T47D (cell line): Measurements from ENCODE around the gene CARS2.
"Not testable (repeated sequence)": the region's sequence is repeated elsewhere in the genome, so short reads cannot be mapped to it uniquely, and the experiment has no call there.

Source experiments
- DNase-seq, 2 experiments: peaks; one replicate each; pipeline versions ENCODE4 v3.0.0 to v3.0.0-alpha.2; 2011 to 2012; ENCODE audit warnings: low read depth in 1 of 2, low spot score in 1 of 2
- JUND ChIP-seq: IDR thresholded peaks from 2 replicates; pipeline ENCODE4 v1.6.1; 2012; ENCODE audit warnings: low read depth
- in situ Hi-C: cut with HindIII; loops from 2 replicates; pipeline ENCODE4 v1.10.0; 2016; ENCODE audit warnings: low sequenced_read_pairs, low pct_unique_long_range_greater_than_20kb

The CARS2 gene

GRCh38 chr13:110705826-110706569, at the start of gene CARS2:
Gene CARS2 (minus strand): TSS chr13:110706116. CDS start chr13:110706093, 23 bp downstream.
- TF ChIP-seq JUND: no peak
- in situ Hi-C loops: no loop called here
- DNase-seq: peak; percentile 85 to 98

GRCh38 chr13:110748271-110748670, 42.4 kb upstream of the CARS2 start:
- in situ Hi-C loops: no loop called here
- no peak for DNase-seq
- TF ChIP-seq JUND: no peak

- no peak for DNase-seq
- in situ Hi-C loops: no loop called here
- TF ChIP-seq JUND: no peak
Observed at GRCh38 chr13:110746438-110746837, 40.5 kb upstream of the CARS2 start.

- TF ChIP-seq JUND: no peak
- DNase-seq: no peak
- in situ Hi-C loops: no loop called here
Observed at GRCh38 chr13:110743687-110744086, 37.8 kb upstream of the CARS2 start.

GRCh38 chr13:110737555-110737954, 31.6 kb upstream of the CARS2 start:
- TF ChIP-seq JUND: no peak
- in situ Hi-C loops: no loop called here
- no peak for DNase-seq

- in situ Hi-C loops: no loop called here
- no peak for TF ChIP-seq JUND
- no peak for DNase-seq
Observed at GRCh38 chr13:110734561-110734960, 28.6 kb upstream of the CARS2 start.

GRCh38 chr13:110731072-110731471, 25.2 kb upstream of the CARS2 start:
- in situ Hi-C loops: no loop called here

GRCh38 chr13:110726726-110727125, 20.8 kb upstream of the CARS2 start:
- no peak for TF ChIP-seq JUND
- in situ Hi-C loops: no loop called here
- DNase-seq: no peak

More at GRCh38 chr13:110731072-110731471, 25.2 kb upstream of the CARS2 start:
- TF ChIP-seq JUND: no peak
- no peak for DNase-seq

- in situ Hi-C loops, DNase-seq: not testable (repeated sequence)
Observed at GRCh38 chr13:110726153-110726552, 20.2 kb upstream of the CARS2 start.

GRCh38 chr13:110723598-110723997, 17.7 kb upstream of the CARS2 start:
- TF ChIP-seq JUND: no peak
- no peak for DNase-seq
- in situ Hi-C loops: no loop called here

GRCh38 chr13:110722971-110723370, 17.1 kb upstream of the CARS2 start:
- TF ChIP-seq JUND: no peak
- in situ Hi-C loops: no loop called here
- no peak for DNase-seq

- no peak for DNase-seq
- TF ChIP-seq JUND: no peak
- in situ Hi-C loops: no loop called here
Observed at GRCh38 chr13:110719036-110719710, 13.3 kb upstream of the CARS2 start.

GRCh38 chr13:110716247-110716515, 10.3 kb upstream of the CARS2 start:
- peak in 1 of 2 experiments; percentile 17 for DNase-seq
- in situ Hi-C loops: no loop called here
- TF ChIP-seq JUND: no peak
